Muscle of leg (tissue), 11 donors: Measurements from ENCODE around the gene MN1. TPM values are rescaled to one million over a fixed set of nuclear protein-coding genes. Genes with fewer than 3 reads are reported as not detected.

Experiments
- DNase-seq: peaks from one replicate; pipeline ENCODE4 v3.0.0; 2013
- H3K27ac ChIP-seq: one replicate; pipeline ENCODE4 v1.5.1; 2013; ENCODE audit warnings: mild to moderate bottlenecking, low read length, control low read depth
- H3K27me3 ChIP-seq: one replicate; pipeline ENCODE4 v1.6.1; 2013; ENCODE audit warnings: low read length; ENCODE audit not compliant: control insufficient read depth, insufficient read depth
- H3K36me3 ChIP-seq: one replicate; pipeline ENCODE4 v1.6.1; 2013; ENCODE audit warnings: low read length; ENCODE audit not compliant: control insufficient read depth, insufficient read depth
- H3K4me1 ChIP-seq: one replicate; pipeline ENCODE4 v1.6.1; 2013; ENCODE audit warnings: low read length; ENCODE audit not compliant: control insufficient read depth, insufficient read depth
- H3K4me3 ChIP-seq: one replicate; pipeline ENCODE4 v1.5.1; 2013; ENCODE audit warnings: low read length, control low read depth
- H3K9me3 ChIP-seq: replicated peaks from 2 replicates; pipeline ENCODE4 v1.6.1; 2013; ENCODE audit warnings: low read depth, low read length; ENCODE audit not compliant: control insufficient read depth
- WGBS: methylation state at CpG from one replicate; pipeline ENCODE4 v1.1.5; 2013; ENCODE audit warnings: missing lambda C conversion rate; ENCODE audit not compliant: insufficient coverage; 5-methylcytosine and 5-hydroxymethylcytosine counted together
- polyA plus RNA-seq, 8 donors: library from polyadenylated mRNA; unstranded; fragments of 120-200 nt; gene quantifications; one replicate each; pipeline versions ENCODE4 v1.2.1 to v1.2.3, GENCODE V29; 2013; ENCODE audit warnings: inconsistent platforms in 1 of 8, low replicate concordance in 1 of 8; ENCODE audit not compliant: insufficient read length in 8 of 8, insufficient read depth in 1 of 8
- total RNA-seq: library from RNA; stranded (reverse); fragments of 120-200 nt; gene quantifications from one replicate; pipeline ENCODE4 v1.2.4, GENCODE V29; 2013

Gene MN1
- total and polyA plus RNA-seq, 9 donors, result 6.7 to 19.3 (median 13.6) TPM

GRCh38 chr22:27829620-27830019 is 28.1 kb upstream of the MN1 start:
- no peaks in the 10 kb centered on the region for H3K36me3 ChIP-seq
- no peak overlapping the region for H3K4me3 ChIP-seq
- WGBS, result 58% methylated on average over 2 of the region's 3 CpGs
- no peak overlapping the region for H3K27ac ChIP-seq
- H3K9me3 ChIP-seq, result no peaks in the 10 kb centered on the region
- H3K27me3 ChIP-seq, result no peaks in the 10 kb centered on the region
- H3K4me1 ChIP-seq, result no peaks in the 10 kb centered on the region
- DNase-seq, result no peak

GRCh38 chr22:27827604-27828587 is 26.3 kb upstream of the MN1 start:
- no peaks in the 10 kb centered on the region for H3K9me3 ChIP-seq
- no peak overlapping the region for H3K4me3 ChIP-seq
- peak; percentile 62 for DNase-seq
- H3K4me1 ChIP-seq, result no peaks in the 10 kb centered on the region
- H3K27ac ChIP-seq, result peak overlapping the region; percentile 51
- WGBS, result 60% methylated on average over 10 of the region's 23 CpGs
- no peaks in the 10 kb centered on the region for H3K27me3 ChIP-seq
- H3K36me3 ChIP-seq, result no peaks in the 10 kb centered on the region

DNA sequence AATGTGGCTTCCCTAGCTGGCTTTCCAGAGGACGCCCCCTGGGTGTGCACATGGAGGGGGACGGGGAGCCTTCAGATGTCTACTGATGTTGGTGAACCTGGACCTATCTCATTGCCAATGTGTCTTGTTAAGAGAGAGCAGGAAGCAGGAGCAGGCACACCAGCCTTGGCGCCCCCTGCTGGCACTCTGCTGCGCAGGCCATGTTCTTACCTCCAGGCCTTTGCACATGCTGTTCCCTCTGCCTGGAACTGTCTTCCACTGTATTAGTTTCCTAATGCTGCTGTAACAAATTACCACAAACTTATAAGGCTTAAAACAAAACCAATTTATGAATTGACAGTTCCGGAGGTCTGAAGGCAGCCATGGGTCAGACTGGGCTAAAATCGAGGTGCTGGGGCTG is 23.6 kb upstream of the MN1 start:
- WGBS, result 84% methylated on average over 6 of the region's 6 CpGs
- Histone ChIP-seq H3K9me3 (no peaks in the 10 kb centered on the region), H3K4me1 (peaks cover 10% of the 10 kb centered on the region), H3K27ac (no peak overlapping the region), H3K27me3 (no peaks in the 10 kb centered on the region), H3K36me3 (no peaks in the 10 kb centered on the region), H3K4me3 (no peak overlapping the region)
- no peak for DNase-seq

DNA sequence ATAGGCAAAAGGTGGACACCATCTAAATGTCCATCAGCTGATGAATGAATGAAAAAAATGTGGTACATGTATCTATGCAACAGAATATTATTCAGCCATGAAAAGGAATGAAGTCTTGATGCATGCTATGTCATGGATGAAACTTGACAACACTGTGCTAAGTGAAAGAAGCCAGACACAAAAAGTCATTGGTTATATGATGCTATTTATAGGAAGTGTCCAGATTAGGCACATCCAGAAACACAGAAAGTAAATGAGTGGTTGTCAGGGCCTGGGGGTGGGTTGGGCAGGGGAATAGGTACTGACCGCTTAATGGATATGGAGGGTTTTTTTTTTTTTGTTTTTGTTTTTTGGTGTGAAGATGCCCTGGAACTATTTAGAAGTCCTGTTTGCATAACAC is 21.7 kb upstream of the MN1 start:
- 100% methylated on average over 1 of the region's 1 CpG for WGBS
- H3K27me3 ChIP-seq, result no peaks in the 10 kb centered on the region
- no peaks in the 10 kb centered on the region for H3K36me3 ChIP-seq
- H3K4me3 ChIP-seq, result no peak overlapping the region
- H3K9me3 ChIP-seq, result no peaks in the 10 kb centered on the region
- H3K27ac ChIP-seq, result no peak overlapping the region
- no peak for DNase-seq
- H3K4me1 ChIP-seq, result peaks cover 10% of the 10 kb centered on the region

DNA sequence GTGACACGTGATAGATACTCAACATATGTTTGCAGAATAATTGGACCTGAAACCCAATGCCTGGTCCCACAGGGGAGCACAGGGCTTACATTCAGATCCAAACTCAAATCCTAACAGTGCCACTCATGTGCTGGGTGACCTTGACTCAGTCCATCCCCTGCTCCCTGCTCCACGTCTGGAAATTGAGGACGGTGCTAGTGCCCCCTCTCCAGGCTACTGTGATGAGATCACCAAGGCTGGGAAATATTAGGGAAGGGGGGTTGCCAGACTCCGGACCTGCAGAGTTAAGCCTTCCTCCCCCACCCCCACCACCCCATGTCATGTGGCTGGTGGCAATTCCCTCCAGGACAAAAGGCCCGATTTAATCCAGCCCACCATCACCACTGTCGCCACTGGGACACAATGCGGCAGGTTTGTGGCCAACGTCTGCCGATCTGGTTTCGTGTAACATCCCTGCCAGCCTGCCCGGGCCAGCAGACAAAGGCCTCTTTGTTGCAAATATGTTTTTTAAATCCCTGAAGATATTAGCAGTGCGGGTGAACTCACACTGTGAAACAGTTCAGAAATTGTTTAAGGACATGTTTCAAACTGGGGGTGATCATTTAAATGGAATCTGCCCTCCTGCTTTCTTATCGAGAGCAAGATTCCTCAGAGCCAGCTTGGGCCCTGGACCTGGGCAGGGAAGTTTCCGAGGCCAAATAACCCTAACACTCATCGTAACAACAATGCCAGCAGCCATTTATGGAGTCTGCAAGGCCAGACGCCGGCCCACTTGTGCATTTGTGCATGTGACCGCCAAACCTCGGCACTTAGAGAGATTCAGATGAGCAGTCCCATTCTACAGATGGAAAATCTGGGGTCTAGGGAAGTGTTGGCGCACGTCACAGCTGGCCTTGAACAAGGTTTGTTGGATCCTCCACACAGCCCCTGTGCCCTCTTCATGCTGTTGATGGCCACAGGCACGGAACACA is 19.6 kb upstream of the MN1 start:
- 39% methylated on average over 9 of the region's 22 CpGs for WGBS
- Histone ChIP-seq H3K4me1 (peaks cover 10% of the 10 kb centered on the region), H3K36me3 (no peaks in the 10 kb centered on the region), H3K9me3 (no peaks in the 10 kb centered on the region), H3K4me3 (no peak overlapping the region), H3K27ac (peak overlapping the region; percentile 29), H3K27me3 (peaks cover 2% of the 10 kb centered on the region)
- no peak for DNase-seq

DNA sequence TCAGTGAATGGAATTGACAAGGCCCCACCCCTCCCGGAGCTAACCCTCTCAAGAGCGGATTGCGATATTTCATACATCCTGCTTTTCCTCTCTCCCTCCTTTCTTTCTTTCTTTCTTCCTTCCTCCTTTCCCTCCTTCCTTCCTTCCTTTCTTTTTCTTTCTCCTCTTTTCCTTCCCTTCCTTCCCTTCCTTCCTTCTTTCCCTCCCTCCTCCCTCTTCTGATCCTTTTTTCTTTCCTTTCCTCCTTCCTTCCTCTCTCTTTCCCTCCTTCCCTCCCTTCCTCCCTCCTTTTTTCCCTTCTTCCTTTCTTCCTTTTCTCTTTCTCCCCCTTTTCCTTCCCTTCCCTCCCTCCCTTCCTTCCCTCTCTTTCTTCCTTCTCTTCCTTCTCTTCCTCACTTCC is 15.0 kb upstream of the MN1 start:
- H3K9me3 ChIP-seq, result no peaks in the 10 kb centered on the region
- DNase-seq, result no peak
- no peak overlapping the region for H3K27ac ChIP-seq
- WGBS, result 88% methylated on average over 3 of the region's 3 CpGs
- H3K27me3 ChIP-seq, result peaks cover 4% of the 10 kb centered on the region
- H3K36me3 ChIP-seq, result no peaks in the 10 kb centered on the region
- H3K4me3 ChIP-seq, result no peak overlapping the region
- peaks cover 9% of the 10 kb centered on the region for H3K4me1 ChIP-seq

GRCh38 chr22:27815826-27816530 is 14.4 kb upstream of the MN1 start:
- Histone ChIP-seq H3K27ac (no peak overlapping the region), H3K9me3 (no peaks in the 10 kb centered on the region), H3K4me3 (no peak overlapping the region), H3K36me3 (no peaks in the 10 kb centered on the region), H3K27me3 (peaks cover 4% of the 10 kb centered on the region), H3K4me1 (peaks cover 6% of the 10 kb centered on the region)
- 73% methylated on average over 2 of the region's 4 CpGs for WGBS
- no peak for DNase-seq

DNA sequence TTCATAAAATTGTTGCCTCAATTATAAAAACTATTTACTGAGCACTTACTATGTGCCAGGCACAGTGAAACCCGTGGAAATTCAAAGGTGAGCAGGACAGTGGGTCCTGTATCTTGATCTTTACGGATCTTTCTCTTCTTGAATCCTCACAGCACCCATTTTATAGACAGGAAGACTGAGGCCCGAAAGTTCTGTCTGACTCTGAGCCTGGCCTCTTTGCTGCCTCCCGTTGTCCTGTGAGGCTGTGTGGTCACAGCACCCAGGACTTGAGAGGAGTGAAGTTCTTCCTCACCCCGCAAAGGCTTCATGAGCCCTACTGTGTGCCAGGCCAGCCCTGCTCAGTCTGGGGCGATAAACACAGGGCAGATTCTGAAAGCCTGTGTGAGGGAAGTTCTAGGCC is 13.4 kb upstream of the MN1 start:
- no peak overlapping the region for H3K27ac ChIP-seq
- H3K4me3 ChIP-seq, result no peak overlapping the region
- peaks cover 12% of the 10 kb centered on the region for H3K4me1 ChIP-seq
- peaks cover 5% of the 10 kb centered on the region for H3K27me3 ChIP-seq
- DNase-seq, result no peak
- H3K9me3 ChIP-seq, result no peaks in the 10 kb centered on the region
- 95% methylated on average over 4 of the region's 6 CpGs for WGBS
- no peaks in the 10 kb centered on the region for H3K36me3 ChIP-seq

DNA sequence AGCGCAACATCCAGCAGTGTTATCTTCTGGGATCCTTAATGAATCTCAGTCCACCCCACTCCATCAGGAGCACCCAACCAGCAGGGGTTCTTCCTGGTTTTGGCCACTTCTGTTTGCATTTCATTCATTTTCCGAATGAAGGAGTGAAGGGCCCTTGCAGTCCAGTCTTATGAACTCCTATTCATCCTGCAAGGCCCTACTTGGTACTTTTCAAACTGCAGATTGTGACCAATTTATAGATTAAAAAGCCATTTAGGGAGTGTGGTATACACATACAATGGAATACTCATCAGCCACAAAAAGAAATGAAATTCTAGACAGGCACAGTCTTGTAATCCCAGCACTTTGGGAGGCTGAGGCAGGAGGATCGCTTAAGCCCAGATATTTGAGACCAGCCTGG is 10.2 kb upstream of the MN1 start:
- WGBS, result 100% methylated on average over 1 of the region's 3 CpGs
- peaks cover 15% of the 10 kb centered on the region for H3K27me3 ChIP-seq

More for the DNA sequence above, 10.2 kb upstream of the MN1 start:
- H3K36me3 ChIP-seq, result no peaks in the 10 kb centered on the region
- H3K4me1 ChIP-seq, result peaks cover 32% of the 10 kb centered on the region
- no peak overlapping the region for H3K27ac ChIP-seq
- no peak for DNase-seq
- H3K4me3 ChIP-seq, result no peak overlapping the region
- H3K9me3 ChIP-seq, result no peaks in the 10 kb centered on the region
